ENCODE data around the gene DSCAML1.

The DSCAML1 gene

GRCh38 chr11:117687776-117688175, 109.2 kb downstream of the DSCAML1 start:
- no peak for DNase-seq (ENCODE audit: low read depth)
- H3K4me3 ChIP-seq (replicated peaks; ENCODE audit: low read depth, low read length), result no peak overlapping the region

GRCh38 chr11:117686711-117687110, 110.3 kb downstream of the DSCAML1 start:
- H3K4me3 ChIP-seq (replicated peaks; ENCODE audit: low read depth, low read length), result no peak overlapping the region
- no peak for DNase-seq (ENCODE audit: low read depth)
- no peak for TF ChIP-seq CTCF (IDR thresholded peaks at IDR 0.05; ENCODE audit: low read length, missing control alignments)

More at GRCh38 chr11:117687776-117688175, 109.2 kb downstream of the DSCAML1 start:
- no peak for TF ChIP-seq CTCF (IDR thresholded peaks at IDR 0.05; ENCODE audit: low read length, missing control alignments)

- TF ChIP-seq CTCF (IDR thresholded peaks at IDR 0.05; ENCODE audit: low read length, missing control alignments), result no peak
- no peak for DNase-seq (ENCODE audit: low read depth)
- no peak overlapping the region for H3K4me3 ChIP-seq (replicated peaks; ENCODE audit: low read depth, low read length)
Observed at GRCh38 chr11:117685566-117685965, 111.5 kb downstream of the DSCAML1 start.

GRCh38 chr11:117684731-117685130, 112.3 kb downstream of the DSCAML1 start:
- DNase-seq (ENCODE audit: low read depth), result no peak
- H3K4me3 ChIP-seq (replicated peaks; ENCODE audit: low read depth, low read length), result no peak overlapping the region
- TF ChIP-seq CTCF (IDR thresholded peaks at IDR 0.05; ENCODE audit: low read length, missing control alignments), result no peak

- no peak for DNase-seq (ENCODE audit: low read depth)
- no peak overlapping the region for H3K4me3 ChIP-seq (replicated peaks; ENCODE audit: low read depth, low read length)
- TF ChIP-seq CTCF (IDR thresholded peaks at IDR 0.05; ENCODE audit: low read length, missing control alignments), result no peak
Observed at GRCh38 chr11:117684111-117684510, 112.9 kb downstream of the DSCAML1 start.

GRCh38 chr11:117681438-117681837, 115.6 kb downstream of the DSCAML1 start:
- no peak for DNase-seq (ENCODE audit: low read depth)
- no peak for TF ChIP-seq CTCF (IDR thresholded peaks at IDR 0.05; ENCODE audit: low read length, missing control alignments)
- H3K4me3 ChIP-seq (replicated peaks; ENCODE audit: low read depth, low read length), result no peak overlapping the region

- H3K4me3 ChIP-seq (replicated peaks; ENCODE audit: low read depth, low read length), result no peak overlapping the region
- no peak for TF ChIP-seq CTCF (IDR thresholded peaks at IDR 0.05; ENCODE audit: low read length, missing control alignments)
- DNase-seq (ENCODE audit: low read depth), result no peak
Observed at GRCh38 chr11:117679461-117679860, 117.6 kb downstream of the DSCAML1 start.
